RPMI7951 (cell line): Measurements from ENCODE around the gene PTCD1. TPM values are rescaled to one million over a fixed set of nuclear protein-coding genes. Genes with fewer than 3 reads are reported as not detected.
"Not testable (repeated sequence)": the region's sequence is repeated elsewhere in the genome, so short reads cannot be mapped to it uniquely, and the experiment has no call there.

Experiments
- DNase-seq: peaks from one replicate; pipeline ENCODE4 v3.0.0-alpha.2; 2012; ENCODE audit warnings: low read depth
- total RNA-seq: library from RNA; depleted of rRNA; stranded (reverse); fragments of >200 nt; shearing (Covaris generic); gene quantifications from 2 replicates; pipeline ENCODE4 v1.2.3, GENCODE V29; 2014

Gene PTCD1
- total RNA-seq, 1 experiment from 2014 or later = 4.4 TPM

DNA sequence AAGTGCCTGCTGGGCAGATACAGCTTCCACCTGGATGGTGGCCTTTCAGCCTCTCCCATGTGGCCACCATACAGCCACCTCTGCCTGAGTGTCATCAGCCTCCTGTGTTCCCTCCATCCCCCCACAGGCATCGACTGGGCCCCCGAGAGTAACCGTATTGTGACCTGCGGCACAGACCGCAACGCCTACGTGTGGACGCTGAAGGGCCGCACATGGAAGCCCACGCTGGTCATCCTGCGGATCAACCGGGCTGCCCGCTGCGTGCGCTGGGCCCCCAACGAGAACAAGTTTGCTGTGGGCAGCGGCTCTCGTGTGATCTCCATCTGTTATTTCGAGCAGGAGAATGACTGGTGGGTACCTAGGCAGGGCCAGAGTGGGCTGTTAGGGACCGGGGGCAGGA is 50.7 kb downstream of the PTCD1 start:
- no peak for DNase-seq

DNA sequence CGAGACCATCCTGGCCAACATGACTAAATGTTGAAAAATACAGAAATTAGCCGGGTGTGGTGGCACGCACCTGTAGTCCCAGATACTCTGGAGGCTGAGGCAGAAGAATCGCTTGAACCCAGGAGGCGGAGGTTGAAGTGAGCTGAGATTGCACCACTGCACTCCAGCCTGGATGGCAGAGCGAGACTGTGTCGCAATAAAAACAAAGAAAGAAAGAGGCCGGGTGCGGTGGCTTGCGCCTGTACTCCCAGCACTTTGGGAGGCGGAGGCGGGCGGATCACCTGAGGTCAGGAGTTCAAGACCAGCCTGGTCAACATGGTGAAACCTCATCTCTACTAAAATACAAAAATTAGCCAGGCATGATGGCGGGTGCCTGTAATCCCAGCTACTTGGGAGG is 51.4 kb downstream of the PTCD1 start:
- DNase-seq = not testable (repeated sequence)

- DNase-seq = peak; percentile 59
Observed at GRCh38 chr7:99386584-99387238, 51.9 kb downstream of the PTCD1 start.

DNA sequence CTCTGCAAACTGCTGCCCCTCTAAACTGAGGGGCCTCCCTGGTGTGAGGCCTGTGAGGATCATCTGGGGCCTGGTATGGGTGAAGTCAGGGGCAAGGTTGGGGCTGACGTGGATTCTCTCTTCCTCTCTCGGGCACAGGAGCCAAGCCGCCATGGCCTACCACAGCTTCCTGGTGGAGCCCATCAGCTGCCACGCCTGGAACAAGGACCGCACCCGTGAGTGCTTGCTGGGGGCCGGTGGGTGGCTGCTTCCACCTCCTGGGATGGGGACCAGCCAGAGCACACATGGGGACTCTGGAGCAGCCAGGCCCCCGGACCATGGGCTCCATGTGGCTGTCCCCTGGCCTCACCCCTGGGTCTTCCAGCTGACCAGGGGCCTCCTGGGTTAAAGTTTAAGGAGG is 53.0 kb downstream of the PTCD1 start:
- no peak for DNase-seq

- DNase-seq = no peak
Observed at GRCh38 chr7:99384523-99384922, 54.1 kb downstream of the PTCD1 start.

GRCh38 chr7:99383791-99384370 is 54.7 kb downstream of the PTCD1 start:
- DNase-seq = no peak

DNA sequence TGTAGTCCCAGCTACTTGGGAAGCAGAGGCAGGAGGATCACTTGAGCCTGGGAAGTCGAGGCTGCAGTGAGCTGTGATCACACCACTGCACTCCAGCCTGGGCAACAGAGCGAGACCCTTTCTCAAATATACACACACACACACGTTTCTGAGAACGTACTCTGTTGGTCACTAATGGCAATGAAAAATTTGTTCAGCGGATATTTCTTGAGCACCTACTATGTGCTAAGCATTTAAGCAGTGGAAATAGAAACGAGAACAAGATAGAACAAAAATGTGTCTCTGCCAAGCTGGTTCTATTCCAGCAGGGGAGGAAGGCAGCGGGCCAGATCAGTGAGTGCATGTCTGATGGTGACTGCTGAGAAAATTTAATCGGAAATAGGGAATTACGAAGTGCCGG is 55.4 kb downstream of the PTCD1 start:
- no peak for DNase-seq

- DNase-seq = no peak
Observed at GRCh38 chr7:99381664-99382075, 56.9 kb downstream of the PTCD1 start.

- DNase-seq = peak; percentile 63
Observed at GRCh38 chr7:99380823-99381663, 57.6 kb downstream of the PTCD1 start.

DNA sequence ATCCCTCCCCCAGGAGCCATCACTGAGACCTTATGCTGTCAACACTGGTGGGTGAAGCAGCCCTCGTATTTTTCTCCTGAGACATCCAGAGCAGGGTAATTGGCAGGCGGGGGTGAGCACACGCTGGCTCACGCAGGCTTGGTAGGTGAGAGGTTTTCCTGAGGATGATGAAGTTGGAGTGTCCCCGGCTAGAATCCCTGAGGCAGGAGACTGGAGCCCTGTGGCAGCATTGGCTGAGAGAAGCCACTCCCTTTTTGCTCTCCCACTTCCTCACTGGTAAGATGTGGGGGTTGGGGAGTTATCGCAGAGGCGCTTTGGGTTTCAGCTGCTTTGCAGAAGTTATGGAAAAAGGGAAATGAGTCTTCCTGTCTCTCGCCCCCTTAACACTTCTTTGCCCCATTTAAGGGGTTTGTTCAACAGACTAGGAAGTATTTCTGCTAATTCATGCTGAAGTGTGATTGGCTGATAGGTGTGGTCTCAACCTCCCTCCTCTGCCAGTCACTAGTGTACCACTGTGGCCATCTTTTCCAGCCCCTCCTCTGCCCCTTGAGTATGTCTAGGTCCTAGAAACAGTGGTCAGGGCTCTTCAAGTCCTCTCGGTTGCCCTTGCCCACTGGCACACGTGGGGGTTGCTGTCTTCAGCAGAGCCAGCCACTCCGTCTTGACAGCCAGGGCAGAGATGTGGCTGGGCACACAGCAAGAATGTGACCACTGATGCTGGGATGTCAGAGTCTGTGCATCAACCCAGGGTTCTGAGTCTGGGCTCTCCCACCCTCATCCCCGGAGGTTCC is 58.4 kb downstream of the PTCD1 start:
- DNase-seq = peak; percentile 76

- DNase-seq = not testable (repeated sequence)
Observed at GRCh38 chr7:99379693-99380031, 58.9 kb downstream of the PTCD1 start.

GRCh38 chr7:99379043-99379577 is 59.5 kb downstream of the PTCD1 start:
- peak; percentile 94 for DNase-seq

DNA sequence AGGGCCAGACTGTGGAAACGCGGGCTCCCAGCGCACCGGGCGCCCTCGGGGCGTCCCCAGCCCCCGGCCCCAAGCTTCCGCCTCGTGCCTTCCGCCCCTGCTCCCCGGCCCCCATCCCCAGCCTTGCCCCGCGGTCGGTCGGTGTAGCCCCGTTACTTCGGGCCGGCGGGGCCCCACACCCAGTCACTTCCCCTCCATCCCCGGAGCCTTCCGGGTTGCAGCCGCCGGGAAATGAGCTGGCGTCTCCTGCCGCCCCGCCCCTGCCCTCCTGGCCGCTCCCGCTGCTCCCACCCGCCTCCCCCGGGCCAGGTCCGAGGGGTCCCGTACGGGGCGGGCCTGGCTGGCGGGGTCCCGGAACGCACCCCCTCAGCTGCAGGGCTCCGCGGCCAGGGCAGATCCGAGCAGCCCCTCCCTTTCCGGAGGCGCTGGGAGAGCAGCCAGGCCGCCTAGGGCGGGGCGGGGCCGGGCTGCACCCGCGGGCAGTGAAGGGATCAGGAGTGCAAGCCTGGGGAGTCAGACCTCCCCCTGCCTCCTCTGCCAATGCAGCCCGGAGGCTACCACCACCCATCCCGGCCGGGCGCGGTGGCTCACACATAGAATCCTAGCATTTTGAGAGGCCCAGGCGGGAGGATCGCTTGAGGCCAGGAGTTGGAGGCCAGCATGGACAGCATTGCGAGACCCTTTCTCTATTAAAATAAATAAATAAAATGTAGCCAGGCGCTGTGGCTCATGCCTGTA is 63.4 kb downstream of the PTCD1 start:
- DNase-seq = peak; percentile 86

- peak; percentile 70 for DNase-seq
Observed at GRCh38 chr7:99374111-99375064, 64.2 kb downstream of the PTCD1 start, which contains the start of gene ARPC1B. ARPC1B (plus strand) TSS chr7:99374730; CDS start chr7:99385715, 10,985 bp downstream.

GRCh38 chr7:99373091-99374066 is 65.2 kb downstream of the PTCD1 start:
- DNase-seq = no peak

DNA sequence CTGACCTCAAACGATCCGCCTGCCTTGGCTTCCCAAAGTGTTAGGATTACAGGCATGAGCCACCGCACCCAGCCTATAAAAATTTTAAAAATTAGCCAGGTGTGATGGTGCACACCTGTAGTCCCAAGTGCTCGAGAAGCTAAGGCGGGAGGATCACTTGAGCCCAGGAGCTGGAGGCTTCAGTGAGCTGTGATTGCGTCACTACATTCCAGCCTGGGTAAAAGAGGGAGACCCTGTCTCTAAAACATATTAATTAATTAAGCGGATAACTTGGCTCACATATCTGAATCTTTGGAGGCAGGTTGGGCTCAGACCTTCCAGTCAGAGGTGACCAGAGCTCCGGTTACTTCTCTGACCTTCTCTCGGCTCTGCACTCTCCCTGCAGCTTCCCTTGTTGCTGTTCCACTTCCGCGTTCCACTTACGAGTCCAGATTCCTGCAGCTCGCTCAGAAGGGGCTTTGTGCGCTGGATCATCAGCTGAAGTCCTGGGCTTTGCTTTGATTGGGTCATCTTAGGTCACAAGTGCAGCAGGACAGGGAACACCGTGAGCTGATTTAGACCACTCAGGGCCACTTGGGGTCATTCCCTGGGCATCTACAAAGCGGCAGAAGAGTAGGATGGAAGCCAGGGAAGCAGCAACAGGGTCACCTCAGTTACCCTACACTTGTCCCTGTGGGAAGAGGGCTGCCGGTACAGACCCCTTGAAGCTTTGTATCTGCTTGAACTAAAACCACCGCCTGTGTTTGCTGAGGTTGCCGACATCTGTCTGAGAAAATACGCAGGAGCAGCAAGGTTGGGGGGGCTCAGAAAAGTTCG is 66.1 kb downstream of the PTCD1 start:
- DNase-seq = peak; percentile 55

GRCh38 chr7:99371376-99371920 is 67.2 kb downstream of the PTCD1 start:
- DNase-seq = no peak
